Chondrocyte (in vitro differentiated cells): Measurements from ENCODE around the gene MTRF1. TPM values are rescaled to one million over a fixed set of nuclear protein-coding genes. Genes with fewer than 3 reads are reported as not detected.

Experiments
- DNase-seq: peaks from one replicate; pipeline ENCODE4 v3.0.0; 2021; ENCODE audit warnings: mixed read lengths, low spot score
- H3K27ac Mint-ChIP-seq: one replicate; pipeline ENCODE4 v1.8.0; 2021; ENCODE audit warnings: mild to moderate bottlenecking, moderate library complexity, mixed read lengths; ENCODE audit not compliant: unreplicated experiment
- H3K27me3 Mint-ChIP-seq: 2 replicates; pipeline ENCODE4 v1.8.0; 2021; ENCODE audit warnings: low read depth, mixed read lengths
- H3K36me3 Mint-ChIP-seq: 2 replicates; pipeline ENCODE4 v1.8.0; 2021; ENCODE audit warnings: low read depth, mixed read lengths
- H3K4me1 Mint-ChIP-seq: 2 replicates; pipeline ENCODE4 v1.8.0; 2021; ENCODE audit warnings: low read depth, mild to moderate bottlenecking, mixed read lengths
- H3K4me3 Mint-ChIP-seq: one replicate; pipeline ENCODE4 v1.8.0; 2021; ENCODE audit warnings: mild to moderate bottlenecking, moderate library complexity, mixed read lengths; ENCODE audit not compliant: unreplicated experiment
- H3K9me3 Mint-ChIP-seq: 2 replicates; pipeline ENCODE4 v1.8.0; 2021; ENCODE audit warnings: low read depth, mixed read lengths
- total RNA-seq: library from RNA; stranded (reverse); gene quantifications from 3 replicates; pipeline ENCODE4 v1.2.1, GENCODE V29; 2021
- TF ChIP-seq, protein P1 (sequence below): fragments of 200-600 bp; sonication (generic); IDR thresholded peaks from 2 replicates; pipeline ENCODE4 v1.5.0; 2021; ENCODE audit warnings: antibody characterized with exemption, mild to moderate bottlenecking, moderate library complexity

MTRF1 gene
- total RNA-seq, 1 donor from 2014 or later, result 8.2 TPM

DNA sequence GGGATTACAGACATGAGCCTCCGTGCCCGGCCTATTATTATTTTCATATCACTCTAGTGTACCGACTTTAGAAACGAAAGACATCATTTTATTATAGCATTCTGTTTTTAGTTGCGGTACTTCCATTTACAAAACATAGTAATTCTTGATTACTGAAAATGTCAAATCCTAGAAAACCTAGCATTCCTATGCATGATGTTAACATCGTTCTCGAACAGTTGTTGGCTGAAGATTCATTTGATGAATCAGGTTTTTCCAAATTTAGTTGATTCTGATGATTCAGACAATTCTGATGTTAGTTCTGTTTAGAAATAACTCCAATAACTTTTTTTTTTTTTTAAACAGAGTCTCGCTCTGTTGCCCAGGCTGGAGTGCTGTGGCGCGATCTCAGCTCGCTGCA is 11.5 kb upstream of the MTRF1 start:
- Mint-ChIP-seq H3K27me3 (peaks cover 2% of the 10 kb centered on the region), H3K27ac (no peak overlapping the region), H3K36me3 (peaks cover 3% of the 10 kb centered on the region), H3K4me1 (no peaks in the 10 kb centered on the region), H3K4me3 (no peak overlapping the region), H3K9me3 (no peaks in the 10 kb centered on the region)
- no peak for DNase-seq
- TF ChIP-seq, protein P1, sequence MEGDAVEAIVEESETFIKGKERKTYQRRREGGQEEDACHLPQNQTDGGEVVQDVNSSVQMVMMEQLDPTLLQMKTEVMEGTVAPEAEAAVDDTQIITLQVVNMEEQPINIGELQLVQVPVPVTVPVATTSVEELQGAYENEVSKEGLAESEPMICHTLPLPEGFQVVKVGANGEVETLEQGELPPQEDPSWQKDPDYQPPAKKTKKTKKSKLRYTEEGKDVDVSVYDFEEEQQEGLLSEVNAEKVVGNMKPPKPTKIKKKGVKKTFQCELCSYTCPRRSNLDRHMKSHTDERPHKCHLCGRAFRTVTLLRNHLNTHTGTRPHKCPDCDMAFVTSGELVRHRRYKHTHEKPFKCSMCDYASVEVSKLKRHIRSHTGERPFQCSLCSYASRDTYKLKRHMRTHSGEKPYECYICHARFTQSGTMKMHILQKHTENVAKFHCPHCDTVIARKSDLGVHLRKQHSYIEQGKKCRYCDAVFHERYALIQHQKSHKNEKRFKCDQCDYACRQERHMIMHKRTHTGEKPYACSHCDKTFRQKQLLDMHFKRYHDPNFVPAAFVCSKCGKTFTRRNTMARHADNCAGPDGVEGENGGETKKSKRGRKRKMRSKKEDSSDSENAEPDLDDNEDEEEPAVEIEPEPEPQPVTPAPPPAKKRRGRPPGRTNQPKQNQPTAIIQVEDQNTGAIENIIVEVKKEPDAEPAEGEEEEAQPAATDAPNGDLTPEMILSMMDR, result no peak

DNA sequence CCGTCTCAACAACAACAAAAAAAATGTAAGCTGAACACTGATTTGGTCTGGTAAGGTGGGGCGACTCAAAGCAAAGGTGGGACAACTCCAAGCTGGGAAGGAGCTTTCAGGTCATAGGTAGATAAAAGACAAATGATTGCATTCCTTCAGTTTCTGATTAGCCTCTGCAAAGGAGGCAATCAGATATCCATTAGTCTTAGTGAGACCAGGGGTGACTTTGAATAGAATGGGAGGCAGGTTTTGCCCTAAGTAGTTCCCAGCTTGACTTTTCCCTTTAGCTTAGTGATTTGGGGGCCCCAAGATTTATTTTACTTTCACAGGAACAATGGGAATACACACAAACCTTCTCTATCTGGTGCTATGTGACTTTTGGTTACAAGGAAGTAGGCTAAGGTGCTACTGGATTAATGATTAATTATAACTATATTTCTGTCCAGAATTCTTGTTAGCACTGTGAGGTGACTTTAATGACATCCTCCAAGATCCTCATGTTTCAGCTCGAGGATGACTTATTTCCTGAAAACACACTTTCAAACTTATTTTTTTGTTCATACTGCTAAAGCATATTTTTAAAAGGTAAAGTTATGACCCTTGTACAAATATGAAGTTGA is 10.6 kb upstream of the MTRF1 start:
- TF ChIP-seq, protein P1, result no peak
- Mint-ChIP-seq H3K27ac (no peak overlapping the region), H3K9me3 (no peaks in the 10 kb centered on the region), H3K27me3 (no peaks in the 10 kb centered on the region), H3K36me3 (peaks cover 3% of the 10 kb centered on the region), H3K4me1 (no peaks in the 10 kb centered on the region), H3K4me3 (no peak overlapping the region)
- no peak for DNase-seq

DNA sequence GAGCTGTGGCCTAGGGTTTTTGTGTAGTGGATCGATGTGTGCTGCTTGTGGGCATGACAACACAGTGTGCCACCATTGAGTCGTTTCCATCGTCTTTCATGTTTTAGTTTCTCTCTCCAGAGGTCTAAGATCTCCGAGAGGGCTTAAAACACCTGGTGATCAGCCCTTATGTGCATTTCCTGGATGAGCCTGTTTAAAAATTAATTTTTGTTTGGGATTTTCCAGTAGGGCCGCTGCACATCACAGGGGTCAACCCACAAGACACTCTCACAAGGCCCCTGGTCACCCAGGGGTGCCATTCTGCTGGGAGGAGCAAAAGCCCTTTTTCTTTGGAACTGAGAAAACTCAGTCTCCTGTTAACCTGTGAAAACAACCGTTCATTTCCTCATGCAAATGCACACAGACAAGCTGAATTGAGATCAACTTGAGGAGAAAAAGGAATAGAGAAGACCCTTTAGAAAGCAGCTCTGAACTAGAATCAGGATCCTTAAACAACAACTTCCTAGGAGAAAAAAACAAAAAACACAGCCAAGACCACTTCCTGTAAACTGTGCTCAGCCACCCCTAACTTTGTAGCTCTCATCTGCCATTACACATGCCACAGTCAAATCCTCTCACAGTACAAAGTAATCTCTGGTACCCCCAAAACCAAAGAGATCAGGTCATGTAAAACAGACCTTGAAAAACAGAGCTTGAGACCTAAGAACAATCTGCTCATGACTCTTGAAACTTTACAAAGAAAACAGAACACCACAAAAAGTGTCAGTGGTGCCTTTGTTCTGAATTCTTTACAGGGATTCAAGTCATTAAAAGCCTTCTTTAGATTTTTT is 8.3 kb upstream of the MTRF1 start:
- Mint-ChIP-seq H3K36me3 (peaks cover 6% of the 10 kb centered on the region), H3K27ac (no peak overlapping the region), H3K4me3 (no peak overlapping the region), H3K4me1 (peaks cover 5% of the 10 kb centered on the region), H3K9me3 (peaks cover 7% of the 10 kb centered on the region), H3K27me3 (no peaks in the 10 kb centered on the region)
- DNase-seq, result no peak
- TF ChIP-seq, protein P1, result no peak

DNA sequence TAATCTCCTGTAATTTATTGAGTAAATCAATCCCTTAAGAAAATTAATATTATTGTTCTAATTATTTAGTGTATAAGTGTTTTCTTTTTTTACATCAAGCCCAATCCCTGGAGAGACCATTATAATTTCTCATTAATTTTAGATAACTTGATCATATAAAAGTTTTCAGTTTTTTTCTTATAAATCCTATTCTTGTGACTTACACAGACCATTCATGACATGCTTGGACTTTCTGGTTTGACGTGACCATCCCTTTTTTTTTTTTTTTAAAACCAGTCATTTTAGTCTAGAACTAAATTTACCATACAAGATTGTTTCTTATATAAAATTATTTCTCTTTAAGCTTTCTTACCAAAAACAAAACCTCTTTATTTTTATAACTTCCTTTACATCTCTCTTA is 5.4 kb upstream of the MTRF1 start:
- Mint-ChIP-seq H3K4me3 (no peak overlapping the region), H3K27me3 (no peaks in the 10 kb centered on the region), H3K4me1 (peaks cover 6% of the 10 kb centered on the region), H3K9me3 (peaks cover 7% of the 10 kb centered on the region), H3K27ac (no peak overlapping the region), H3K36me3 (peaks cover 6% of the 10 kb centered on the region)
- DNase-seq, result no peak
- TF ChIP-seq, protein P1, result no peak

DNA sequence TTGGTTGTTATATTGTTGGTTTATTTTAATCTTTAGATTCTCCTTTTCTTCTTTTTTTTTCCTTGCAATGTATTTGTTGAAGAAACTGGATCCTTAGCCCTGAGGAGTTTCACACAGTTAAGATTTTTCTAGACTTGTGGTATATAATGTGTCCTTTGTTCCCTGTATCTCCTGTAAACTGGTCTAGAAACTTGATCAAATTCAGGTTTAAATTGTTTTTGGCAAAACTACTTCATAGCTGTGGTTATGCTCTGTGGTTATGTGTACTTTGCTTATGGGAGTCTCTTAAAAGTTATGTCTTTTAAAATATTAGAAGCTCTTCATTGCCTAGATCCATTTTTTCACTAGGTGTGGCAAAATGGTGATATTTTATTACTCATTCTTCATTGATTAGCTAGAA is 3.7 kb upstream of the MTRF1 start:
- Mint-ChIP-seq H3K27ac (no peak overlapping the region), H3K4me3 (no peak overlapping the region)
- no peak for DNase-seq

More for the DNA sequence above, 3.7 kb upstream of the MTRF1 start:
- Mint-ChIP-seq H3K4me1 (peaks cover 16% of the 10 kb centered on the region), H3K36me3 (peaks cover 6% of the 10 kb centered on the region), H3K27me3 (no peaks in the 10 kb centered on the region), H3K9me3 (peaks cover 7% of the 10 kb centered on the region)
- TF ChIP-seq, protein P1, result no peak
